ENCODE results near the gene RALGAPB. TPM values are rescaled to one million over a fixed set of nuclear protein-coding genes. Genes with fewer than 3 reads are reported as not detected.

RALGAPB gene
- total and polyA plus RNA-seq, 2 of the 13 experiments (the other 11 are each of a cell fraction or from before 2014, with no cell fraction given): 17.6 to 30.6 TPM

DNA sequence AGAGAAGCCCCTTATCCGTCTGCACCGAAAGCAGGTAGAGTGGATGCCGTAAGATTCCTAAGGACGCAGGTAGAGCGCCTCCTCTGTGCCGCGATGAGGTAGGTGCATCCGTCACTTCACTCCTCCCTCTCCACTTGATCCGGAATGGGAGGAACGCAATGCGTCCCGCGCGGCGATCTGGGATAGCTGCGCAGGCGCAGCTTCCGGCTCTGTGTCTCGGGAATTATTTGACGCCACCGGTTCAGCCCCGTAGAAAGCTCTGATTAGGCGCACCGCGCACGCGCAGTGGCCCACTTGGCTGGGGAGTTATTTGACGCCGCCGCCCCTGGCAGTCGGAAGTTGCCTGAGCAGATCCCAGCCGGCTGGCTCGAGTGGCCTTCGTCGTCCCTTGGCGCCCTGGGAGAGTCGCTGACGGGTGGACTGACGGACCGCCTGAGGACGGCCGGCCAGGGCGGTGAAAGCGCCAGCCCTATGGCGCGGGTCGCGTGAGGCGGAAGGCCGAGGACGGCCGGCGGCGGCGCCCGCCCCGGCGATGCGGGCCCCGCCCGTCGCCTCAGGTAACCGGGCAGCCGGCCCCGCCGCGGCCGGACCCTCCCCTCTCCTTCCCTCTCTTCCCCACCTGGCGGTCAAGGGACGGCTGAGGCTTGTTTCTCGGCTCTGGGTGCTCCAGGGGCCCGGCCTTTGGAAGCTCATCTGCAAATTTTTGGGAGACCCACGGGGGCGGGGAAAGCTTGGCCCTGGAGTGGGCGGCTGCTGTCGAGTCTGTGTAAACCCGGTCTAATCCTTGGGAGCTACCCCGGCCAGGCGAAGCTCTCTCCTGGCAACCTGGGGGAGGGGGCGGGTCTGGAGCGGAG, at the start of gene RALGAPB (continued):
- TF ChIP-seq ZNF781 (CRISPR knock-in tag; IDR thresholded peaks at IDR 0.05; ENCODE audit: borderline replicate concordance, not compliant biosample characterization) (peak; percentile 64), ATF1 (CRISPR knock-in tag; IDR thresholded peaks at IDR 0.05) (no peak), ZNF136 (CRISPR knock-in tag; IDR thresholded peaks at IDR 0.05; ENCODE audit: low read depth) (no peak; the same call in 1 of the 2 replicates), ATAD3A (CRISPR knock-in tag; IDR thresholded peaks at IDR 0.05) (0 out of 2 replicates have a peak, but pooled peaks have one; percentile 45), ZNF230 (CRISPR knock-in tag; IDR thresholded peaks at IDR 0.05) (peak; percentile 82), TARDBP (CRISPR knock-in tag; IDR thresholded peaks at IDR 0.05) (peak; percentile 86), MLLT10 (CRISPR knock-in tag; IDR thresholded peaks at IDR 0.05) (no peak), REXO4 (CRISPR knock-in tag; IDR thresholded peaks at IDR 0.05; ENCODE audit: borderline replicate concordance) (no peak), ZFP37 (CRISPR knock-in tag; IDR thresholded peaks at IDR 0.05; ENCODE audit: borderline replicate concordance) (peak; percentile 75; the same call in 1 of the 2 replicates), ZNF292 (CRISPR knock-in tag; IDR thresholded peaks at IDR 0.05; ENCODE audit: borderline replicate concordance, low read depth) (no peak), ETV6 (CRISPR knock-in tag; conservative IDR thresholded peaks at IDR 0.05) (peak; percentile 88; the same call in 1 of the 2 replicates), RBFOX2 (IDR thresholded peaks at IDR 0.05; ENCODE audit: low read depth, low read length) (peak; percentile 98), PHF21A (CRISPR knock-in tag; IDR thresholded peaks at IDR 0.05) (peak; percentile 96), RFXANK (CRISPR knock-in tag; IDR thresholded peaks at IDR 0.05) (peak; percentile 77; the same call in 1 of the 2 replicates)
- TF ChIP-seq, protein P1, sequence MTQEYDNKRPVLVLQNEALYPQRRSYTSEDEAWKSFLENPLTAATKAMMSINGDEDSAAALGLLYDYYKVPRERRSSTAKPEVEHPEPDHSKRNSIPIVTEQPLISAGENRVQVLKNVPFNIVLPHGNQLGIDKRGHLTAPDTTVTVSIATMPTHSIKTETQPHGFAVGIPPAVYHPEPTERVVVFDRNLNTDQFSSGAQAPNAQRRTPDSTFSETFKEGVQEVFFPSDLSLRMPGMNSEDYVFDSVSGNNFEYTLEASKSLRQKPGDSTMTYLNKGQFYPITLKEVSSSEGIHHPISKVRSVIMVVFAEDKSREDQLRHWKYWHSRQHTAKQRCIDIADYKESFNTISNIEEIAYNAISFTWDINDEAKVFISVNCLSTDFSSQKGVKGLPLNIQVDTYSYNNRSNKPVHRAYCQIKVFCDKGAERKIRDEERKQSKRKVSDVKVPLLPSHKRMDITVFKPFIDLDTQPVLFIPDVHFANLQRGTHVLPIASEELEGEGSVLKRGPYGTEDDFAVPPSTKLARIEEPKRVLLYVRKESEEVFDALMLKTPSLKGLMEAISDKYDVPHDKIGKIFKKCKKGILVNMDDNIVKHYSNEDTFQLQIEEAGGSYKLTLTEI (CRISPR knock-in tag; conservative IDR thresholded peaks at IDR 0.05): no peak
- TF ChIP-seq, protein P2, sequence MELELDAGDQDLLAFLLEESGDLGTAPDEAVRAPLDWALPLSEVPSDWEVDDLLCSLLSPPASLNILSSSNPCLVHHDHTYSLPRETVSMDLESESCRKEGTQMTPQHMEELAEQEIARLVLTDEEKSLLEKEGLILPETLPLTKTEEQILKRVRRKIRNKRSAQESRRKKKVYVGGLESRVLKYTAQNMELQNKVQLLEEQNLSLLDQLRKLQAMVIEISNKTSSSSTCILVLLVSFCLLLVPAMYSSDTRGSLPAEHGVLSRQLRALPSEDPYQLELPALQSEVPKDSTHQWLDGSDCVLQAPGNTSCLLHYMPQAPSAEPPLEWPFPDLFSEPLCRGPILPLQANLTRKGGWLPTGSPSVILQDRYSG (CRISPR knock-in tag; IDR thresholded peaks at IDR 0.05): peak; percentile 94
- TF ChIP-seq, protein P3, sequence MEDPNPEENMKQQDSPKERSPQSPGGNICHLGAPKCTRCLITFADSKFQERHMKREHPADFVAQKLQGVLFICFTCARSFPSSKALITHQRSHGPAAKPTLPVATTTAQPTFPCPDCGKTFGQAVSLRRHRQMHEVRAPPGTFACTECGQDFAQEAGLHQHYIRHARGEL (CRISPR knock-in tag; IDR thresholded peaks at IDR 0.05): no peak
- TF ChIP-seq, protein P4, sequence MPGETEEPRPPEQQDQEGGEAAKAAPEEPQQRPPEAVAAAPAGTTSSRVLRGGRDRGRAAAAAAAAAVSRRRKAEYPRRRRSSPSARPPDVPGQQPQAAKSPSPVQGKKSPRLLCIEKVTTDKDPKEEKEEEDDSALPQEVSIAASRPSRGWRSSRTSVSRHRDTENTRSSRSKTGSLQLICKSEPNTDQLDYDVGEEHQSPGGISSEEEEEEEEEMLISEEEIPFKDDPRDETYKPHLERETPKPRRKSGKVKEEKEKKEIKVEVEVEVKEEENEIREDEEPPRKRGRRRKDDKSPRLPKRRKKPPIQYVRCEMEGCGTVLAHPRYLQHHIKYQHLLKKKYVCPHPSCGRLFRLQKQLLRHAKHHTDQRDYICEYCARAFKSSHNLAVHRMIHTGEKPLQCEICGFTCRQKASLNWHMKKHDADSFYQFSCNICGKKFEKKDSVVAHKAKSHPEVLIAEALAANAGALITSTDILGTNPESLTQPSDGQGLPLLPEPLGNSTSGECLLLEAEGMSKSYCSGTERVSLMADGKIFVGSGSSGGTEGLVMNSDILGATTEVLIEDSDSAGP (CRISPR knock-in tag; IDR thresholded peaks at IDR 0.05; ENCODE audit: borderline replicate concordance): peak; percentile 90
- TF ChIP-seq, protein P5, sequence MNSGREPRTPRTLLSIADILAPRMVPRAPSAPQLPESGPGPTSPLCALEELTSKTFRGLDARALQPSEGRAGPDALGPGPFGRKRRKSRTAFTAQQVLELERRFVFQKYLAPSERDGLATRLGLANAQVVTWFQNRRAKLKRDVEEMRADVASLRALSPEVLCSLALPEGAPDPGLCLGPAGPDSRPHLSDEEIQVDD (CRISPR knock-in tag; IDR thresholded peaks at IDR 0.05; ENCODE audit: borderline replicate concordance): peak; percentile 36; the same call in 1 of the 2 replicates
- TF ChIP-seq, protein P6, sequence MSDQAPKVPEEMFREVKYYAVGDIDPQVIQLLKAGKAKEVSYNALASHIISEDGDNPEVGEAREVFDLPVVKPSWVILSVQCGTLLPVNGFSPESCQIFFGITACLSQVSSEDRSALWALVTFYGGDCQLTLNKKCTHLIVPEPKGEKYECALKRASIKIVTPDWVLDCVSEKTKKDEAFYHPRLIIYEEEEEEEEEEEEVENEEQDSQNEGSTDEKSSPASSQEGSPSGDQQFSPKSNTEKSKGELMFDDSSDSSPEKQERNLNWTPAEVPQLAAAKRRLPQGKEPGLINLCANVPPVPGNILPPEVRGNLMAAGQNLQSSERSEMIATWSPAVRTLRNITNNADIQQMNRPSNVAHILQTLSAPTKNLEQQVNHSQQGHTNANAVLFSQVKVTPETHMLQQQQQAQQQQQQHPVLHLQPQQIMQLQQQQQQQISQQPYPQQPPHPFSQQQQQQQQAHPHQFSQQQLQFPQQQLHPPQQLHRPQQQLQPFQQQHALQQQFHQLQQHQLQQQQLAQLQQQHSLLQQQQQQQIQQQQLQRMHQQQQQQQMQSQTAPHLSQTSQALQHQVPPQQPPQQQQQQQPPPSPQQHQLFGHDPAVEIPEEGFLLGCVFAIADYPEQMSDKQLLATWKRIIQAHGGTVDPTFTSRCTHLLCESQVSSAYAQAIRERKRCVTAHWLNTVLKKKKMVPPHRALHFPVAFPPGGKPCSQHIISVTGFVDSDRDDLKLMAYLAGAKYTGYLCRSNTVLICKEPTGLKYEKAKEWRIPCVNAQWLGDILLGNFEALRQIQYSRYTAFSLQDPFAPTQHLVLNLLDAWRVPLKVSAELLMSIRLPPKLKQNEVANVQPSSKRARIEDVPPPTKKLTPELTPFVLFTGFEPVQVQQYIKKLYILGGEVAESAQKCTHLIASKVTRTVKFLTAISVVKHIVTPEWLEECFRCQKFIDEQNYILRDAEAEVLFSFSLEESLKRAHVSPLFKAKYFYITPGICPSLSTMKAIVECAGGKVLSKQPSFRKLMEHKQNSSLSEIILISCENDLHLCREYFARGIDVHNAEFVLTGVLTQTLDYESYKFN (CRISPR knock-in tag; conservative IDR thresholded peaks at IDR 0.05): no peak; the same call in 1 of the 2 replicates
